H1 (cell line): ENCODE measurements around the gene RABL6. TPM values are rescaled to one million over a fixed set of nuclear protein-coding genes. Genes with fewer than 3 reads are reported as not detected.
A peak's percentile ranks its signal among the peaks of the same experiment; 100 is the strongest.

ENCODE experiments used
- CHD1 ChIP-seq: IDR thresholded peaks from 2 replicates; pipeline ENCODE4 v1.6.1; 2012; ENCODE audit warnings: low read depth, low read length, improper control_type of control experiment
- CHD7 ChIP-seq: fragments of 300-600 bp; sonication (generic); IDR thresholded peaks from 2 replicates; pipeline ENCODE4 v1.7.1; 2012; ENCODE audit warnings: low read length, moderate library complexity, mild to moderate bottlenecking, inconsistent platforms; ENCODE audit not compliant: insufficient replicate concordance
- POU5F1 ChIP-seq: IDR thresholded peaks from 2 replicates; pipeline ENCODE4 v1.6.1; 2011; ENCODE audit warnings: low read depth, mild to moderate bottlenecking, low read length, moderate library complexity
- RAD21 ChIP-seq, 2 experiments: IDR thresholded peaks in 1 of 2; conservative IDR thresholded peaks in 1 of 2; 2 replicates each; pipeline ENCODE4 v1.6.1; 2011; ENCODE audit warnings: low read depth in 2 of 2, low read length in 2 of 2, improper control_type of control experiment in 1 of 2, inconsistent platforms in 1 of 2, mild to moderate bottlenecking in 1 of 2, moderate library complexity in 1 of 2
- TEAD4 ChIP-seq: IDR thresholded peaks from 2 replicates; pipeline ENCODE4 v1.6.1; 2012; ENCODE audit warnings: low read depth, low read length, inconsistent platforms, mixed read lengths
- polyA plus RNA-seq, 7 experiments: library from polyadenylated mRNA; depleted of rRNA in 3 of 7; stranded (reverse) in 5 of 7; unstranded in 2 of 7; fragments of >200 nt in 5 of 7; fragments of 200-250 nt in 2 of 7; gene quantifications; 1 replicate in 5 of 7; 2 replicates in 1 of 7; 4 replicates in 1 of 7; pipeline versions ENCODE4 v1.2.1 to v1.2.3, GENCODE V29; 2011 to 2013; ENCODE audit warnings: missing spikeins in 2 of 7, mixed read lengths in 2 of 7
- total RNA-seq: library from RNA; stranded (reverse); fragmentation: NEBNext Ultra II Directional; extraction: Animal tissue kit (Norgen Biotek cat#: 25700); gene quantifications from 2 replicates; pipeline ENCODE4 v1.2.1, GENCODE V29; 2021

RABL6 gene
- total and polyA plus RNA-seq, 2 of the 8 experiments (the other 6 are each of a cell fraction or from before 2014, with no cell fraction given), result 70.1 to 130 TPM

- TF ChIP-seq CHD7 (no peak), POU5F1 (no peak), CHD1 (no peak), TEAD4 (peak; percentile 51; the same call in 1 of the 2 replicates), RAD21 (IDR thresholded peaks at IDR 0.05 in 1 of 2, conservative IDR thresholded peaks at IDR 0.05 in 1 of 2; ENCODE audit: low read depth in 2 of 2, low read length in 2 of 2) (no peak)
Measured at GRCh38 chr9:136849038-136849959, 41.6 kb downstream of the RABL6 start, which contains the start of gene PHPT1 (continued).
